TTC549 (cell line): ENCODE results near the gene CDK6.
"Not testable (repeated sequence)": the region's sequence is repeated elsewhere in the genome, so short reads cannot be mapped to it uniquely, and the experiment has no call there.

Experiments
- FAIRE-seq: peaks from 2 replicates; lab custom pipeline; 2012; peaks lifted over from hg19 to GRCh38; lab: Jason Lieb, UNC

Gene CDK6

DNA sequence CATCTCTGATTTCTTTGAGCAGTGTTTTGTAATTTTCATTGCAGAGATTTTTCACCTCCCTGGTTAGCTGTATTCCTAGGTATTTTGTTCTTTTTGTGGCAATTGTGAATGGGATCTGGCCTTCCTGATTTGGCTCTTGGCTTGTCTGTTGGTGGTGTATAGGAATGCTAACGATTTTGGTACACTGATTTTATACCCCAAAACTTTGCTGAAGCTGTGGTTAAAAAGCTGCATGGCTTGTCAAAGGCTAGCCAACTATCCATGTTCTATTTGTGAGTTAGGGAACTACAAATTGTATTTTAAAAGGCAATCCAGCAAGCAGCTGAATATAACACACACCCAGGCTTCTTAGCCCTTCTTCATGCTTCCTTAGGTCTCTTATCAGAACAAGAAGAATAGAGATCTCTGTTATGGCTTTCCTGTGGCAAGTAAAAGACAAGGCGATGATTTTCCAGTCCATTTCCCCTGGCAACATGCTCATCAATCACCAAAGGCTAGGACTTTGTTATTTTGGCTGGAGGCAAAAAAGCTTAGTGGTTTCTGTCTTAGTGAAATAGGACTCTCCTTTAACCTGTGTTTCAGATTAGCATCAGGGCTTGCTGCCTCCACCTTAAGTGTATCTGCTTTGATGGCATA, 77.5 kb downstream of the CDK6 start:
- FAIRE-seq, result no peak

DNA sequence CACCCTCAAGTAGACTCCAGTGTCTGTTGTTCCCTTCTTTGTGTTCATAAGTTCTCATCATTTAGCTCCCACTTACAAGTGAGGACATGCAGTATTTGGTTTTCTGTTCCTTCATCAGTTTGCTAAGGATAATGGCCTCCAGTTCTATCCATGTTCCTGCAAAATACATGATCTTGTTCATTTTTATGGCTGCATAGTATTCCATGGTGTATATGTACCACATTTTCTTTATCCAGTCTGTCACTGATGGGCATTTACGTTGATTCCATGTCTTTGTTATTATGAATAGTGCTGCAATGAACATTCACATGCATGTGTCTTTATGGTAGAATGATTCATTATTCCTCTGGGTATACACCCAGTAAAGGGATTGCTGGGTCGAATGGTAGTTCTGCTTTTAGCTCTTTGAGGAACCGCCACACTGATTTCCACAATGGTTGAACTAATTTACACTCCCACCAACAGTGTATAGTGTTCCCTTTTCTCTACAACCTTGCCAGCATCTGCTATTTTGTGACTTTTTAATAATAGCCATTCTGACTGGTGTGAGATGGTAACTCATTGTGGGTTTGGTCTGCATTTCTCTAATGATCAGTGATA, 79.0 kb downstream of the CDK6 start:
- FAIRE-seq, result not testable (repeated sequence)

DNA sequence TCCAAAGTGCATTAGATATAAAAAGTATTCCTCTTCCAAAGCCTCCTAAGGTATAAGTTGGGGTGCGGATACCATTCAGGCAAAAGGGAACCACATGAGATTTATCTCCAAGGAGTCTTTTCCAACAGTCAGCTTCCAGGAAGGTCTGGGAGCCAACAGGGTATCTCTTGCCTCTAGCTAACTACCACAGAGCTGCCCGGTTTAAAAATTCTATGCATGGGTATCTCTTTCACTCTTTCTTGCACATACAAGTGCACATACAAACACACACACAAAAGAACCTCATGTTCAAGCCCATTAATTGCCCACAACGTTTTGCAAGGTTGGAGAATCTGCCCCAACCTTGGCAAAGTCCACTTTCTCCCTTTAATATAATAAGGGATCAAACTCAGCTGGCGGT, 80.7 kb downstream of the CDK6 start:
- FAIRE-seq, result no peak

DNA sequence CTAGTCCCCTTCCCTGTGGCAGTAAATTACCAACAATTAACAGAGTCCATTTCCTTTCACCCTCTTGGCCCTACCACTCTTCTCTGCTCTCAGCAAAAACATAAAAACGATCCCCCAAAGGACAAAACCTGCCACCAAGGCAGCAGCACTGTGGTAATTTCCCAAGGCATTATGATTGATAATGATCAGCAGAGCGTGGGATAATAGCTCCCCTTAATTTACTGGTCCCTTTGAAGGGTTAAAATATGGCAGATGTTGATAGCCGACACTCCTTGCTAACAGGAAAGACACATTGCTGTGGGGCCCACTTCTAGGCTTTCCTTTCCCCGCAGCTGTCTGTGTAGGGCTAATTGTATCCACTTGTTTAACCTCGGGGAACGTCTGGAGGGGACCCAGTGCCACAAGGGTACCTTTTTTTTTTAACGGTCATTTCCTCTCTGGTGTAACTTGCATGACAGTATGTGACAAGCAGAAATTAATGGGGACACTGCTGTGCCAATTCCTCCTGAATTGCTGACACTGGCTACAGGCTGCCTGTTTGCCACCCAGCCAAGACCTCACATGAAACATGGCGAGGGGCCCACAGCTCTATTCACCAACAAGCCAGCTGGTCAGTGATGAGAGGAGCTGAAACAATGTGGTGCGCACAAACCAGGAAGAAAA, 81.3 kb downstream of the CDK6 start:
- FAIRE-seq, result no peak

DNA sequence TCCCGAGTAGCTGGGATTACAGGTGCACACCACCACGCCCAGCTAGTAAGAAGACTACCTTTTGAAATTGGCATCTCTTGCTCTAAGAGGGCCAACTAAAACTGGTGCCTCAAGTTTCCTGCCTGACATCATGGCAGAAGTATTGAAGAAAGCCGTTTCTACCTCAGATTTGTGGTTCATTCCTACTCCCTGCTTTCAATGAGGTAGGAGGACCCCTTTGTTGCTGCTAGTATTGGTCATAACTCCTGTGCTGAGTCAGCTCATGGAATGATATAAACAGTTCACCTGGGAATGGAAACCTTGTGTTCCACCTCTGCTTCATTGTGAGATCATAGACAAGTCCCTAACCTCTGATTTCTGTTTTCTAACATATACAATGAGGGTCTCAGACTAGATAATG, 82.8 kb downstream of the CDK6 start:
- no peak for FAIRE-seq

DNA sequence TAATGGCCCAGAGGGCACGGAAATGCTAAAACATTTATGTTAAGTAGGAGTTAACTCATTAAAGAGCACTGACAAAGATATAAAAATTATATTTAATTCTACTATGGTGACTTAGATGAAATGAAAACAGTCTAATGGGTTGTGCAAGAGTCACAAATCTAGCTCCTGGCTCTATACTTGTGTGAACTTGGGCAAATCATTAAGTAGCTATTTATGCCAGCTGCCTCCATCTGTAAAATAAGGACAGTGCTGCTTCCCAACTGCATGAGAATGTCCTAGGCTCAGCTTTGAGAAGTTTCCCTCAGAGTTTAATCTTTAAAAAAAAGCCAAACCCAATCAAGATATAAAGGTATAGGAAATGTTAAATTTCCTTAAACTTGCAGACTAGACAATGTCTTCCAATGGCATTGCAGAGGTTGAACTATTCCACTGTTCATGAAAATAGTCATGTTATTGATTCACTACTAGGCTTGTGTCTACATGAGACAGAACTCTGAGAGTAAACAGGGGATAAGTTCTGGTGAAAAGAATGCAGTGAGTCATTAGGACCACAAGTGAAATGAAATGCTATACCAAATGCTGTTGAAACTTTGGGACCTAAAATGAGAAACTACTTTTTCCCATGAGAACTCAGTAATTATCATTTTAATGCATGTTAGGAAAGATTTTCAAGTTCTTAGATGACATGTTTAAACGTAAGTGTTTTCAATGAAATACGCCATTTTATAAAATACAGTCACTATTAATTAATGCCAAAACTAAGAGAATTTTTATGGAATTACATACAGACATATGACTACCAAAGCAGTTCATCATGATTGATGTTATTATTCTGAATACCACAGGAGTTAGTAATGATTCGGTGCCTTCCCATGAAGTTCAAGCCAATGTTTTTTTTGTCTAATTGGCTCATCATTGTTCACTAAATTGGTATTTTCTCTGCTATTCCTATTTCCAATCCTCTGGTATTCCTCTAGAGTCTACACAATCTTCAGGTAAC, 84.2 kb downstream of the CDK6 start:
- no peak for FAIRE-seq

DNA sequence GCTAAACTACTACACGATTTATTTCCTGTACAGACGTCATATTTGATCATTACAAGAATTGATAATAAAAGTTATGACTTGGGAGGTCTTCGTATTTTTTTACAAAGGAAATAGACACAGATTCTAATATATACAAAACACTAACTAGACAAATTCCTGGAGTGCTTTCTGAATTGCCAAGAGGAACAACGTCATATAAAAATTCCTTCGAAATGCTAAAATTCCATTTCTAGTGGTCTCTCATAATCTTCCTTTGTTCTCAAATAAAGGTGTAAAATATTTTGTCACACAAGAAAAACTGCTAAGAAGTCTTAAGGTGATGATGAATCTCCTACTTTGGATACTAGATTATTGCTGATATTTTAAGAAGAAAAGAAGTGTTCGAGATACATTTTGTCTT, 85.4 kb downstream of the CDK6 start:
- no peak for FAIRE-seq

DNA sequence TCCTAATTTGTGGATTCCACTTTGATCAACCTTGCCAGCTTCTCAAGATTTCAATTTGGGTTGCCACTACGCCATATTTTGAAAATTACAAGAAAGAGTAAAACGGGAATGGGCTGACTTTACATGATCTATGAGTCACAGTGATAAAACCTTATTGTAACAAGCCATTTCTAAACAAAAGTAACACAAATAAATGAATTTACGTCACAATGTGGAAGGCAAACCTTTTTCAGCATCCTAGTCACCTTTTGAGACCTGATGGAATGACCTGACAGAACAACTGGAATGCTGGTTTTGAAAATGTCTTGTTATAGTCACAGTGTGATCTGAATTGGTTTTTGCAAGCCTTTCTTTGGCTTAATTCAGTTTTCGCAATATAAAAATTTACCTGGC, 85.9 kb downstream of the CDK6 start:
- no peak for FAIRE-seq

DNA sequence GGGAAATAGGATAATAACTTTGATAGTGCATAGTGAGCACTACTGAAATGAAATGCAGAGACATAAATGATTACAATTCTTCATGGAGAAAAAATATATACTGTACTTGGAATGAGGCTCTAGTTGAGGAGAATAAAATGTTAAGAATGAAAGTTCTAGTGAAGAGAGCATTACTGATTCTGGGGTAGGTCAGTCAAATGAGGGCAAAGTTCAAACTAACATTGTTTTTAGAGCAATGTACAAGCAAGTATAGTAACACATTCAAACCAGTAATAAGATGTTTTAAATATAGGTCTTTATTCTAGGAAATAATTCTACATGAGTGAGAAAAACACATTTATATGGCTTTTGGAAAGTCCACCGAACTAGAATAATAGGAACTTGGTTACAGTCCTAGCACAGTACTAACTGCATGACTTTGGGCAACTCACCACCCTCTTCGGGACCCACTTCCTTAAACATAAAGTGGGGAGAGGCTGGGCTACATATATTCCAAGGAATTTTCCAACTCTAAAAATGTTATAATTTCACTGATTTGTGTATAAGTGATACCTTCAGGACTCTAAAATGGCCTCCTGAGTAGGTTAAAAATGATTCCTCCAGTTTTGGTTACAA, 86.4 kb downstream of the CDK6 start:
- no peak for FAIRE-seq

DNA sequence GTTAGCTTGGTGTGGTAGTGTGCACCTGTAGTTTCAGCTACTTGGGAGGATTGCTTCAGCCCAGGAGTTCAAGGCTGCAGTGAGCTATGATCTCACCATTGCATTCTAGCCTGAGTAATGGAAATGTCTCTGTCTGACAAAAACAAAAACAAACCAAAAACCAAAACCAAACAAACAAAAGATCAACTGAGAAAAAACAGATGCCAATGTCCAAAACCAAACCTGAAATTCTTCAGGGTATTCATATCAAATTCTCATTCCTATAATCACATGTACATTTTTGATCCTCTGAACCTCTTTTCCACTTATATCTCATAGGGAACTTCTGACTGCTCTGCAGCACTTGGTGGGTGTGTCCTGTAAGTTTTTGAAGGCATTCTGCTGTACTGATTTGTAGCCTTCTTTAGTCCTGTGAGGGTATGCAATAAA, 87.0 kb downstream of the CDK6 start:
- FAIRE-seq, result no peak

DNA sequence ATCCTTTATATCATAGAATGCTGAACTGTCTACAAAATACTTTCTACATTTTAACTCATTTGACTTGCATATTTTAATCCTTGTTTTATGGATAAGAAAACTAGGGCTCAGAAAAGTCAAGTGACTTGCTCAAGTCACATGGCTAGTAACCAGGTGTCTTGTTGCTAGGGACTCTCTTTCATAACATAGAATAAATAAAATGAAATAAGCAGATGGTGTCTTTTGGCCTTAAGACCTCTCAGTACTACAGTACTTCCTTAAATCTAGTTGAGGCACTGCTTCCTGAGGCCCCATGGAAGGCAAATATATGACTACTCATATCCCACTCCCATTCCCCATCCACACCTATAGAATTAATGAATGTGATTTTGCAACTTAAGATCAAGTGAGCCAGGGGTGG, 87.9 kb downstream of the CDK6 start:
- FAIRE-seq, result no peak

DNA sequence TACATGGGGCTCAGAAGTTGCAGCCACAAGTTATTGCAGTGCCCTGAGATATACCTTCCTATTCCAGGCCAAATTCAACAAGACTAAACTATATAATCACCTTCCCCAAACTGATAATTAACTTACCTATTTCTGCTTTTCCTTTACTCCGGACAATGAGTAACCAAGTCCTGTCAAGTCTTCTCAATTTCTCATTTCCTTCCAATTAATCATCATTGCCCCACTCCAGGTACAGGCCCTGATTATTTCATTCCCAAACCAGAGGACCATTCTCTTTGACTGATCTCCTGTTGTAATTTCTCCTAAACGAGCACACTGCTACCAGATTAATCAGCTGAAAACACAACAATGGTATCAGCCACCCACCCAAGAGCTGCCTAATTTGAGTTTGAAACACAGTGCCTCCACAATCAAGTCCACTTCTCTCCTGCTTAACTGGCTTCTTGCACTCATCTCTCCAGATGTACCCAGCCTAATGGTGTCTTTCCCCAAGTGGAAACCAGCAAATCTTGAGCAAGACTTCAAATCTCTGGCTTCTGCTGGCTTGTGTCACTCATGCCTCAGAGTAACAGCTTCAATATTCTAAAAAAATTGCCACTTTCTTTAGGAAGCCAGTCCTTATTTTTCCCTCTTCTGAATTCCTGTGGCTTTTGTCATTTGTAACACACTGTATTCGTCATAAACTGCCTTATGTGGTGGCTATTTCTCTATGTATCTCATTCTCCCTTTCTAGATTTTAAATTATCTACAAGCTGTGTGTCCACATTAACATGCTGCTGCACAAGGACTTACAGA, 89.1 kb downstream of the CDK6 start:
- FAIRE-seq, result no peak

DNA sequence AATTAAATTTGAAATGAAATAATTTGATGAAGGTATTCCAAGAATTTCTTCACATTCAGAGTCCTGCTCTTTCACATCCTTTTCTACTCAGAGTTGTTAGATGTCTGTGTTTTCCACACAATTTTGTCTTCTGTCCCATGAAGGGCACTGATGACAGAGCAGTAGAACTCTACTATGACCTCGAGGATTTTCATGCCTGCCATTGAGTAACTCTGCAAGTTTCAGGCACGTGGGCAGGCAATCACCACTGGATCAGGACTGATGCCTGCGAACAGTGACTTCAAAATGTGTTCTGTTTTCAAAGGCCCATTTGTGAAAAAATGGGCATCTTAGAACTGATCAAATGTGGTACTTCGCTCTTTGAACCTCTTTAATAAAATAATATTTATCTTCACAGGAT, 91.1 kb downstream of the CDK6 start:
- no peak for FAIRE-seq

DNA sequence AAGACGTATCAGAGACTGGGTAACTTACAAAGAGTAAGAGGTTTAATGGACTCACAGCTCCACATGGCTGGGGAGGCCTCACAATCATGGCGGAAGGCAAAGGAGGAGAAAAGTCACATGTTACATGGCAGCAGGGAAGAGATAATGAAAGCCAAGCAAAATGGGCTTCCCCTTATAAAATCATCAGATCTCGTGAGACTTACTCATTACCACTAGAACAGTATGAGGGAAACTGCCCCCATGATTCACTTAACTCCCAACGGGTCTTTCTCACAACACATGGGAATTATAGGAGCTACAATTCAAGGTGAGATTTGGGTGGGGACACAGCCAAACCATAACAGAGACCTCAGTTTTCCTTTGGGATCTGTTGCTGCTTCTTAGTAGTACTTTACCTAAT, 92.2 kb downstream of the CDK6 start:
- FAIRE-seq, result not testable (repeated sequence)

DNA sequence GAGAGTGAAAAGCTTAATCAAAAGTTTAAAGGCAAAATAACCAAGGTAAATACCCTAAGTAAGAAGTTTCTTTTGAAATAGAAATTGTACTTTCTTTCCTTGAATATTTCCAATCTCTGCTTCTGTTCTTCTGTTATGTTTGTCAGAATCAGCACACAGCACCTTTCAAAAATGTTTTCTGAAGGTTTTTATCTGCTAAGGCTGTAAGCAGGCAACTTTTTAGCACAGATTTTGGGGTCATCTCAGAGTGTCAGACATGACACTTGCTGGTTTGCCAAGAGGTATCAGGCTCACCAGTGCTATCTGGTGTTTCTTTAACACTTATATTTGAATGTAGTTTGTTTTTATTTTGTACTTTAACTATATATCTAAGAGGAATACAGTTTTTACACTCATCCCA, 94.2 kb downstream of the CDK6 start:
- FAIRE-seq, result no peak

DNA sequence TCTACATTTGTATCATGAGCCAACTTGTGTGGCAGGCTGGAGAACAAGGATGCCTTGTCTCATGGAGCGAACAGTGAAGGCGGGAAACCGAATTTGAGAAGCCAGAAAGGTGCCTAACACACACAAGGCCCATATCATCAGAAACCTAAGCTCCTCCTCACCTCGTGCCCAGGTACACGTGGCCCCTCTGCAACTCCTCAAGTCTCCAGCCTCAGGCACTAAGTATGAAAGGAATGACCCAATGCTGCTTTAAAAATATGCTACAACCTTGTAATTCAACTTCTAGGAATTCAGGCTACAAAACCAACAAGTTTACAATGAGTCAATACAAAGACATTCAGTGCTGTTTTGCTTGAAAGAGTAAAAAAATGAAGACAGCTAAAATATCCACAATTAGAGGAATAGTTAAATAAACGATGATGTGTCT, 95.7 kb downstream of the CDK6 start:
- no peak for FAIRE-seq

DNA sequence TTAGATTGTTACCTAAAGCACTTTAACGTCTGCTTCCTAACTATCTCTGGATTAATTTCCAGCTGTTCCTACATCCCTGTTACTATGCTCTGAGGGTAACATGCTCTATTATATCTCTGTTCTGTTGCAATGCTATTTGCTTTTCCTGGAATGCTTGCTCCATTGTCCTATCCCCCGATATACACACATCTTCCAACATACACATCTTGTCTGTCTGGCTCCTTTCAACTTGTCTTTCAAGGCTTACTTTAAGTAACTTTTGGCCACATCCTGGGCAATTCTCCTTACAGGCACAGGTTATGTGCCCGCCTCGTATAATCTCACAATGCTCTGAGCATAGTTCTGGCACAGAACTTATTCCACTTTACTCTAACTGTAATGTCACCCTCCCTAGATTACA, 96.2 kb downstream of the CDK6 start:
- FAIRE-seq, result no peak

DNA sequence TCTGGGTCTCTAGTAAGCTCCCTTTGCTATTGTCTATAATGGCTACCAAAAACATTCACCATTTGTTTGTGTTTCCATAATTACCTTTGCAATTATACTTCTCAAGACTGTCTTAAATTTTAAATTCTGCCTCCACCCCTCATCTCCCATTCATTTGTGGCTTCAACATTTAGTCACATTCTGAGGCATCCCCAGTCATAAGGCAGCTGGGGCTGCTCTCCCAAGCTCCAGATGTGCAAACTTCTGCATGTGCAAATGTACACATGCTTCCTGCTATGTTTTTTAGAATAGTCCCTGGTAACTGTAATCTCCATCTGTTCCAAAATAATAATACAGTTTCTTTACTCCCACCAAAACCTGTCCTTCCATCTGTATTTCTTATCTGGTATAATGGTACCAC, 97.3 kb downstream of the CDK6 start:
- FAIRE-seq, result no peak

DNA sequence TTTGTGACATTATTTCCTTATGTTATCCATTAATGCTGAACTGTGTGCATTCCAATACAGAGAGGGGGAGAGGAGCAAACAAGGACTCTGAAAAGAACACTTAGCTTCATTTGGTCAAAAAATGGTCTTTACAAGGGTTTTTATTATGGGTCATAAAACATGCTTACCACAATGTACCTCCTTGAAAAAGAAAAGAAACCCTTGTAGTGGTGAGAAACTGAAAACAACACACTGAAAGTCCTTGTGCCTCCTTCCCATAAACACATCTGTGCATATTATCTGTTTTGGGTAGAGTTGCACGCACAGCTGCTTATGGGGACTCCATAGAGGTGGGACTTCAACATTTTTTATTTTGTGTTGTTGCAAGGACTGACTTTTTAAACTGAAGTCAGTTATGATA, 98.7 kb downstream of the CDK6 start:
- FAIRE-seq, result no peak

DNA sequence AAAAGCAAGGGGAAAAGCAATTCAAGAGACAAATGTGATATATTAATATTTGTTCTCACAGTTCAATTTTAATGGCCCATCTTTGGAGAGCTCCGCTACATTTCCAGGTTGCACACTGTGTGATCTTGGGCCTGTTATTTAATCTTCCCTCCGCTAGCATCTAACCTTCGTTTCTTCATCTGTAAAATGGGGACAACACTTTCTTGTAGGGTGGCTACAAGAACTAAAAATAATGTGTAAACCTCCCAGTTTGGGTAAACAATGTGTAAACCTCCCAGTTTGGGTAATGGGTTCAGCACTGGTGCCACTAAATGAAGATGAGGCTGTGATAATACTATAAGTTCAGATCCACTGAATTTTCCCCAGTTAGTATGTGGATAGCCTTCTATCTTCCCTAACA, 99.5 kb downstream of the CDK6 start:
- no peak for FAIRE-seq

DNA sequence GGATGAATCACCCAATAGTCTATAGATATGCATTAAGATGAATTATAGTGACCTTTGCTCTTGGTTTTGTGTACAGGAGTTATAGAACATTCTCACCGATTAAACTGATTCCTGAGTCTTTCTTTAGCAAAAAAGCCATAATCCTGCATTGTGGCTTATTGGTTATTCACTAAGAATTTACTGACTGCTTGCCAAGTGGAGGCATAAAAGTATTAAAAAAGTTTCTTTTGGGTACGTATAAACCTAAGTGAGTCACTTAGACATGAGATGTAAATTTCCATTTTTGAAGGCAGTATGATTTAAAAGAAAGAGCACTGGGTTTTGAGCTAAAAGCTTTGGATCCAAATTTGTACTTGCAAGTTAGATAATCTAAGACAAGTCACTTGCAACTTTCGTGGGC, 100.7 kb downstream of the CDK6 start:
- FAIRE-seq, result no peak
